Measurements from ENCODE around the gene SYCE1L. TPM values are rescaled to one million over a fixed set of nuclear protein-coding genes. Genes with fewer than 3 reads are reported as not detected.
"Not testable (repeated sequence)": the region's sequence is repeated elsewhere in the genome, so short reads cannot be mapped to it uniquely, and the experiment has no call there.

The SYCE1L gene, protein sequence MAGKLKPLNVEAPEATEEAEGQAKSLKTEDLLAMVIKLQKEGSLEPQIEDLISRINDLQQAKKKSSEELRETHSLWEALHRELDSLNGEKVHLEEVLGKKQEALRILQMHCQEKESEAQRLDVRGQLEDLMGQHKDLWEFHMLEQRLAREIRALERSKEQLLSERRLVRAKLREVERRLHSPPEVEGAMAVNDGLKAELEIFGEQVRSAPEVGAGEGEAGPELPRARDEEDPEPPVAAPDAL
- total RNA-seq (10 to 100 TPM; 12.9 to 22.0 TPM), polyA plus RNA-seq (1 to 10 TPM; 1.2 to 8.7 (median 1.8) TPM), total RNA-seq (0.77 to 3.5 (median 2.3) reads per million in 6 experiments)

DNA sequence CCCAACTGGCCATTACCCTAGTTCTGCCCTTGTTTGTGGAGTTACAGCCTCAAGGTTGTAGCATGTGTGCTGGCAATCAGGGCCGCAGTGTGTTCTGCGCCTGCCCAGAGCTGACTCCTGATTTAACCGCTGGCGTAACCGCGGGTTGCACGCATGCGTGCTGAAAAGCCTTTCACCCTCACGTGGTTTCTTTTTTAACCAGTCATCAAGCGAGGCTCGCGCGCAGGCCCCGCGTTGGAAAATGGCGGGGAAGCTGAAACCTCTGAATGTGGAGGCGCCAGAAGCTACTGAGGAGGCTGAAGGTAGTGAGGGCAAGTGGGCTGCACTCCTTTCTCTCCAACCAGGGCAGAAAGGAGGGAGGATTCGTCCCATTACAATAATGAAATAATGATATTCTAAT, at the start of gene SYCE1L:
Gene SYCE1L, plus strand, starts transcription at position 198 of the 400 bp plus-strand sequence. Its CDS starts 44 bp downstream, at position 242.
- peaks cover 3 to 13% (median 11%) of the 10 kb centered on the region in 4 donors for H3K4me1 Mint-ChIP-seq
- DNase-seq (no peak), ATAC-seq (no peak)
- no peaks in the 10 kb centered on the region for H3K9me3 Mint-ChIP-seq
- POLR2A ChIA-PET, result no interaction called here
- H3K27ac Mint-ChIP-seq, result peak within 1 kb of the TSS in 1 of 10 donors; percentile 56
- H3K36me3 Mint-ChIP-seq, result peaks cover 0 to 56% (median 9%) of the 10 kb centered on the region in 3 donors
- H3K4me3 Mint-ChIP-seq, result no peak within 1 kb of the TSS
- H3K27me3 Mint-ChIP-seq, result no peaks in the 10 kb centered on the region

DNA sequence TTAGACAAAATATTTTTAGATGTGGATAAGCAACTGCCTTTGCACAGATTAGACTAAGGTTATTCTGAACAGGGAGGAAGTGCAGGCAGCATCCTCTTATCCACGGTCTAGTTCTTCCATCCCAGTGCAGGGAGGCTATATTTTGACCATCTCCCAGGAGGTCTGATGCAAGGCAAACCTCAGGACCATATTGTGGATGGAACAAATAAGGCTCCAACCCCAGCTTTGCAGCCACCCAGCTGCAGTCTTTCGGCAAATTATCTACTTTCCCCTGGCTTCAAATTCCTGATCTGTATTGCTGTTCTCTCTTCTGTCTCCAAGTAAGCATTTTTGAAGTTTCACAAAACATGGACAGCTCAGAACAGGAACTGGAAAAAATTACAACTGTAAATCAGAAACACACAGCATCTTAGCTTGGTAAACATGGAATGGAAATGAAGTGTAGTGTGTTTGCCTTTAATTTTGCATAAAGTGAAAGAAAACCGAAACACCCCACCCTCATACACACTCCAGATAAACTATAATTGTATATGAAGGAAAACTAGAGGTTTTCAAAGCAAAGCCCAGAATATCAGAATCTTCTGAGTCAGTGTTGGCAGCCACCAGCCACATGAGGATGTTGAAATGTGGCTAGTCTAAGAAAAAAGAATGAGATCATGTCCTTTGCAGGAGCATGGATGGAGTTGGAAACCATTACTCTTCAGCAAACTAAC, 41.7 kb upstream of the SYCE1L start:
- ATAC-seq (no peak), DNase-seq (no peak)
- Mint-ChIP-seq H3K9me3 (no peaks in the 10 kb centered on the region), H3K27ac (no peak overlapping the region), H3K4me3 (no peak overlapping the region), H3K36me3 (no peaks in the 10 kb centered on the region), H3K4me1 (no peaks in the 10 kb centered on the region), H3K27me3 (peaks cover 17 to 62% (median 33%) of the 10 kb centered on the region in 5 donors)
- POLR2A ChIA-PET, result no interaction called here

DNA sequence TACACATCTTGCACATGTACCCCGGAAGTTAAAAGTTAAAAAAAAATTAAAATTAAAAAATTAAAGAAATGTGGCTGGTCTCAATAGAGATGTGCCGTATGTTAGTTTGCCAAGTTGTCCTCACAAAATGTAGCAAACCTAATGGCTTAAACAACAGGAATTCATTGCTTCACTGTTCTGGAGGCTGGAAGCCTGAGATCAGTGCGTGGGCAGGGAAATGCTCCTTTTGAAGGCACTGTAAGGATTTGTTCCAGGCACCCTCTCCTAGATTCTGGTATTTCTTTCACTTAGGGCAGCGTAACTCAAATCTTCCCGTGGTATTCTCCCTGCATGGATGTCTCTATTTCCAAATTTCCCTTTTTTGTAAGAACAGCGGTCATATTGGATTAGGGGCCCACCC, 40.9 kb upstream of the SYCE1L start:
- Mint-ChIP-seq H3K36me3 (no peaks in the 10 kb centered on the region), H3K27me3 (peaks cover 19 to 62% (median 36%) of the 10 kb centered on the region in 5 donors), H3K4me1 (no peaks in the 10 kb centered on the region), H3K27ac (no peak overlapping the region), H3K4me3 (no peak overlapping the region), H3K9me3 (no peaks in the 10 kb centered on the region)
- ATAC-seq (no peak), DNase-seq (no peak)
- POLR2A ChIA-PET, result no interaction called here

DNA sequence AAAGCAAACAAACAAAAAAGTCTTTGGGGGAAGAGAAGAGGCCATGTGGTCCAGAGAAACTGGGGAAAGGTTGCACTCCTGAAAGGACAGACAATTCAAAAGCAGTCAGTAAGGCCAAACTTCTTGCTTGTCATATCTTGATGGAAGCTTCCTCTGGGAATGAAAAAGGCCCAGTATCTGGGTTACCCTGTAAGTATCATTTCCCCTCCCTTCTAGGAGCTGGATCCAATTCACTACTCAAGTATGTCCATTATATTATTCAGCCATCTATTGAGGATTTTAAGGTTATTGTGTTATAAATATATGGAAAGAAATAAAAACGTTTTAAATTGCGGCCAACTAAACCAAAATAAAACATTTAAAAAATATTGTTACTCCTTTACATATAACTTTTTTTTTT, 34.2 kb upstream of the SYCE1L start:
- H3K4me3 Mint-ChIP-seq, result no peak overlapping the region
- no peaks in the 10 kb centered on the region for H3K36me3 Mint-ChIP-seq
- H3K4me1 Mint-ChIP-seq, result no peaks in the 10 kb centered on the region
- DNase-seq, result no peak
- H3K27me3 Mint-ChIP-seq, result peaks cover 22 to 67% (median 24%) of the 10 kb centered on the region in 5 donors
- POLR2A ChIA-PET, result no interaction called here
- no peak overlapping the region for H3K27ac Mint-ChIP-seq
- no peaks in the 10 kb centered on the region for H3K9me3 Mint-ChIP-seq
- ATAC-seq, result no peak

DNA sequence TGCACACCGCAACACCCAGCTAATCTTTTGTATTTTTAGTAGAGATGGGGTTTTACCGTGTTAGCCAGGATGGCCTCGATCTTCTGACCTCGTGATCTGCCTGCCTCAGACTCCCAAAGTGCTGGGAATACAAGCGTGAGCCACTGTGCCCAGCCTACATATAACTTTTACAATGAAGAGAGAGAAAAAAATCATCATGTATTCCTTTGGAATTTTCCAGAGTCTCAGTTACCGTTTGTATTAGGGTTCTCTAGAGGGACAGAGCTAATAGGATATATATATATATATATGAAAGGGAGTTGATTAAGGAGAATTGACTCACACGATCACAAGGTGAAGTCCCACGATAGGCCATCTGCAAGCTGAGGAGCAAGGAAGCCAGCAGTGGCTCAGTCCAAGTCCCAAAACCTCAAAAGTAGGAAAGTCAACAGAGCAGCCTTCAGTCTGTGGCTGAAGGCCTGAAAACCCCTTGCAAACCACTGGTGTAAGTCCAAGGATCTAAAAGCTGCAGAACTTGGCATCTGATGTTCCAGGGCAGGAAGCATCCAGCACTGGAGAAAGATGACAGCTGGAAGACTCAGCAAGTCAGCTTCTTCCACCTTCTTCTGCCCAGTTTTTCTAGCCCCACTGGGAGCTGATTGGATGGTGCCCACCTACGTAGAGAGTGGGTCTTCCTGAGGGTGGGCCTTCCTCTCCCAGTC, 33.5 kb upstream of the SYCE1L start:
- H3K27ac Mint-ChIP-seq, H3K4me1 Mint-ChIP-seq, POLR2A ChIA-PET, H3K4me3 Mint-ChIP-seq, ATAC-seq, H3K36me3 Mint-ChIP-seq, DNase-seq, H3K9me3 Mint-ChIP-seq: not testable (repeated sequence)
- peaks cover 23 to 67% (median 26%) of the 10 kb centered on the region in 5 donors for H3K27me3 Mint-ChIP-seq

DNA sequence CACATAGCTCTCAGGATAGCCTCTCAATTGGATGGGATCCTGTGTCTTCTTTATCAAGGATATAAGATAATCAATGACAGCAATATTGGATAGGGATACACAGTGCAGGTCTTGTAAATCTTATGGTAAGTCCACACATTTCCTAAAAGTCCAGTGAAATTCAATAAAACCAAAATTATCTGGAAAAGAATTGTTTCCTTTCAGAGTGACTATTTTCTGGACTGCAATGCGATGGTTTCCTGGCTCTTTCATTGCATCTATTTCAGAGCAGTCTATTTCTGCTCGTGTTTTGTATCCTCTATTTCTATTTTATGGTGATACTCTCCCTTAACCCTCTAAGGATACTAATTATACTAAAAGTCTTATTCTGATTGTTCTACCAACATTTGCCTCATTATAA, 32.5 kb upstream of the SYCE1L start:
- H3K4me3 Mint-ChIP-seq, result no peak overlapping the region
- H3K27ac Mint-ChIP-seq, result no peak overlapping the region
- H3K27me3 Mint-ChIP-seq, result peaks cover 24 to 69% (median 30%) of the 10 kb centered on the region in 5 donors
- no peaks in the 10 kb centered on the region for H3K4me1 Mint-ChIP-seq
- ATAC-seq (no peak), DNase-seq (no peak)
- POLR2A ChIA-PET, result no interaction called here
- H3K9me3 Mint-ChIP-seq, result no peaks in the 10 kb centered on the region
- no peaks in the 10 kb centered on the region for H3K36me3 Mint-ChIP-seq

DNA sequence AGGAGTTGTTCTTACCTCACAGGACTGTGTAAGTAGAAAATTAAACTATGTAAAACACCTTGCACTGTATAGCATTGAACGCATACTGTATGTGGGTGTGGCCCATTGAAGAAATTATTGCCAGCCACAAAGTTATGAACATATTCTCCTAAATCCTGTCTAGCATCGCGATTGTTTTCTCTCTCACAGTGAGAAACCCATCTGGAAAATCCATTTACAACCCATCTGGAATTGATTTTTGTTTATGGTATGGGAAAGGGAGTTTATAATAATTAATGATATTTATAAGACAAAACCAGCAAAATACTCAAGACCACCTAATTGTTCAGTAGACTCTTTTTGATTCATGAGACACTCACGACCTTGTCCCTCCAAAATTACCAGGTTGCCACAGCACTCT, 30.3 kb upstream of the SYCE1L start:
- Mint-ChIP-seq H3K36me3 (no peaks in the 10 kb centered on the region), H3K9me3 (no peaks in the 10 kb centered on the region), H3K27me3 (peaks cover 24 to 63% (median 28%) of the 10 kb centered on the region in 5 donors), H3K4me1 (no peaks in the 10 kb centered on the region), H3K27ac (no peak overlapping the region), H3K4me3 (no peak overlapping the region)
- DNase-seq (no peak), ATAC-seq (no peak)
- POLR2A ChIA-PET, result no interaction called here

DNA sequence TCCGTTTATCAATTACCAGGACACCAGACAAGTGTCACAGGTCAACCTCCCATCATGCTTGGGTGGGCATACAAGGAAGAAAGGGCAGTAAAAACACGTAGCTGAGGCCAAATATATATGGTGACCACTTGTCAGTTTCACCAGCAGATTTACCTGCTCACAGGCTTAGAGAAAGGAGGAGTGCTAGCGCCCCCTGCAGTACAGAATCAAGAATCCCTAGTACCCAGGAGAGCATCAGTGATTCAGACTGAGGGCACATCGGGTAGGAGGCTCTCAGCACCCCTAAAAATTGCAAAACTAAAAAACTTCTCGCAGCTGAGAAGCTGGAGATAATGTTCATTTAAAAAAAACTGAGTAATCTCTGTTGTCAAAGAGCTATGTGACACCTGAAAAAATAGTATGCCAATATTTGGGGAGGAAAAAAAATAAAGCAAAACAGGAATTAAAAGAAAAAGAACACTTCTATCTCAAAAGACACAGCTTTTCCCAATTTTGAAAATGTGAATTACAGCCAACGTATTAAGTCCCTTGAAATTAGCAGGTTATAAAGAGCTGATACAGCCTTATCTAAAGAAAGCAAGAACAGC, 29.5 kb upstream of the SYCE1L start:
- POLR2A ChIA-PET, result no interaction called here
- Mint-ChIP-seq H3K9me3 (no peaks in the 10 kb centered on the region), H3K4me1 (no peaks in the 10 kb centered on the region), H3K27me3 (peaks cover 23 to 63% (median 33%) of the 10 kb centered on the region in 5 donors), H3K36me3 (no peaks in the 10 kb centered on the region), H3K27ac (no peak overlapping the region), H3K4me3 (no peak overlapping the region)
- ATAC-seq (peak in 1 of 2 donors; percentile 57), DNase-seq (peak in 2 of 10 donors; percentile 12 to 24)

DNA sequence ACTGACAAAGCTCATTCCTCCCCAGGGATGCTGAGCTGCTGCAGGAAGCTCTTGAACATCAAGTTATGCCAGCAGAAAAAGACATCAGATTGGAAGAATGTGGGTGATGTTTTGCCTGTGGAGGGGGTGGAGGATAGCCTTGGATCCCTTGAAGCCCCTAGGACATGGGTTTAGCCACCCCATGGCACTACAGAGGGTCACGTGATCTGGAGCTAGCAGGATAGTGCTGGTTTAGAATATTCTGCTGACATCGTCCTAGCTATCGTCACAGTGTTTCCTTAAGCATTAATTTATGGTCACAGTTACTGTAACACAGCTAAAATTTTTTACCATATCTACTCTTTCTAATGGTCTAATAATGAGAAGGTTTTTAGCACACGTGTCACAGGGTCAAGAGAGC, 28.4 kb upstream of the SYCE1L start:
- H3K4me3 Mint-ChIP-seq, result no peak overlapping the region
- H3K27me3 Mint-ChIP-seq, result peaks cover 27 to 72% (median 37%) of the 10 kb centered on the region in 5 donors
- no peaks in the 10 kb centered on the region for H3K9me3 Mint-ChIP-seq
- DNase-seq (no peak), ATAC-seq (no peak)
- no peak overlapping the region for H3K27ac Mint-ChIP-seq
- no peaks in the 10 kb centered on the region for H3K4me1 Mint-ChIP-seq
- POLR2A ChIA-PET, result no interaction called here
- no peaks in the 10 kb centered on the region for H3K36me3 Mint-ChIP-seq

DNA sequence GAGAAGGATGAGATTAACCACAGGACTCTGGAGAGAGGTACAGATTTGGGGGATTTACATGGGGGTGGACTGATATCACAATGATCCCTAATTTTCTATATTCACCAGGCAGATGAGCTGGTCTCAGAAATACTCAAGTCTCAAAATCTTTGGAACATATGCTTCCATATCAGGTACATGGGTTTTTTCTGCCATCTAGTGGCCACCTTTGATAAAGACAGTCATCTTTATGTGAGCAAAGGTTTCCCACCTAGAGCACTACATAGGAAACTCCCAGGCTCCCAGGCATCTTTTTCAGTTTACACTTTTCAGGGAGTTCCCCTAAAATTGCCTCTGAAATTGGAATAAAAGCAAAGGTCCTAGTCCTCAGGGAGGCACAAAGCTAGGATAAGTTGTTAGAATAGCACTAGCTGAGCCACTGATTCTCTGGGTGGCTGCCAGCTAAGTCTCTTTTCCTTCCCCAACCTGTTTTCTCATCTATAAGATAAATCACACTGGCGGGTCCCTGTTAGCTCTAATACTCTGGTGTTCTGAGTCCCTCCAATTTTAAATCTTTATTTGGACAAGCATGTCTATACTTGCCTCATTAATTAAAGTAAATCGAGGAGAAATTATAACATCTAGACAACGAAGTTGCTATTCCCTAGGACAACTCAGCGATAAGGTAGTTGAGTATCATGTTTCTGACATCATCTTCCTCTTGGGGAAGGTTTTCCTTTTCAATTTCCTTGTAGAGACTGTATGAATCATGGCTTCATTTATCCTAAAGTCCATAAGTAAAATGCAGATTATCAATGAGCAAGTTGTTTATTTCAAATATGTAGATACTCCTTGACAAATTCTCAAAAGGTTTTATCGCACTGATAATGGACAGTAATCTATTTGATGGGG, 27.2 kb upstream of the SYCE1L start:
- Mint-ChIP-seq H3K4me3 (no peak overlapping the region), H3K36me3 (no peaks in the 10 kb centered on the region), H3K4me1 (no peaks in the 10 kb centered on the region), H3K9me3 (no peaks in the 10 kb centered on the region), H3K27ac (no peak overlapping the region), H3K27me3 (peaks cover 30 to 73% (median 40%) of the 10 kb centered on the region in 5 donors)
- POLR2A ChIA-PET, result no interaction called here
- ATAC-seq (peak; percentile 61 to 79), DNase-seq (peak in 6 of 10 donors; percentile 22 to 48 (median 38))

DNA sequence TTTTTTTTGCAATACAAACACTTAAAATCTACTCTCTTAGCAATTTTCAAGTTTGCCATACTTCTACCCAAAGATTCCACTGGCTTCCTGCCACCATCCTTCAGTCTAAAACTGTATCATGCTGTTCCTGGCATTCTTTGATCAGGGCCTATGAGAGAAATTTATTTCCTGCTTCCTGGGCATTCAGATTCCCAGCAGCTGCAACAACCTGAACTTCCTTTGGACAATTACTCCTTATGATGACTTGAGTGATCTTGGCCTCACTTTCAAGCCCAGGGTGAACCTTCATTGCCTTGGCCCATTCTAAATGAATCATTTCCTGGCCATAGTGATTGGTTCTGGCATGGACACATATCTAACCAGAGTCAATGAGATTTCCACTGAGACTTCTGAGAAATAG, 26.3 kb upstream of the SYCE1L start:
- Mint-ChIP-seq H3K4me1 (no peaks in the 10 kb centered on the region), H3K4me3 (no peak overlapping the region), H3K9me3 (no peaks in the 10 kb centered on the region), H3K27me3 (peaks cover 28 to 64% (median 40%) of the 10 kb centered on the region in 5 donors), H3K27ac (no peak overlapping the region), H3K36me3 (no peaks in the 10 kb centered on the region)
- DNase-seq (no peak), ATAC-seq (no peak)
- POLR2A ChIA-PET, result no interaction called here

DNA sequence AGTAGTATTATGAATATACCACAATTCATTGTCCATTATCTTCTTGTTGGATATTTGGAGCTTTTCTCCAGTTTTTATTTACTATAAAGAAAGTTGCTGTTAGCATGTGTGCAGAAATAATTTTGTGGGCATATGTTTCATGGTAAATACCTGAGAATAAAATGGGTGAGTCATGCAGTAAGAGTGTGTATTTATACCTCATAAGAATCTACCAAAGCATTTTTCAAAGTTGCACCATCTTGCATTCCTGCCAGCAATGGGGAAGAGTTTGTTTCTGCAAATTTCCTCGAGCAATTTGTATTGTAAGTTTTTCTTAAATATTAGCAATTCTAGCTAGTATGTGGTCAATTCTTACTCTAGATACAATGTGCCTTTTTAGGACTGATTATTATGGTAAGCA, 16.1 kb upstream of the SYCE1L start:
- Mint-ChIP-seq H3K27me3 (peaks cover 4 to 21% (median 10%) of the 10 kb centered on the region in 5 donors), H3K4me1 (no peaks in the 10 kb centered on the region), H3K4me3 (no peak overlapping the region), H3K9me3 (no peaks in the 10 kb centered on the region), H3K36me3 (peaks cover 0 to 6% (median 0%) of the 10 kb centered on the region in 3 donors), H3K27ac (no peak overlapping the region)
- POLR2A ChIA-PET, result no interaction called here
- no peak for ATAC-seq
- no peak for DNase-seq
